SK-N-SH treated with all-trans-retinoic acid at 6 μM for 48 hours (cell line): ENCODE data around the gene NMT2.
A peak's percentile ranks its signal among the peaks of the same experiment; 100 is the strongest.

ENCODE experiments used
- ATAC-seq: fragments of 200-7000 bp; cut with Tn5 transposase; 3 replicates; pipeline ENCODE4 v1.9.1; 2020; ENCODE audit warnings: mild to moderate bottlenecking, moderate library complexity
- ARNTL ChIP-seq: fragments of 450-650 bp; formaldehyde crosslinking; IDR thresholded peaks from 2 replicates; pipeline ENCODE4 v1.5.0; 2020; ENCODE audit warnings: low read depth, mild to moderate bottlenecking, moderate library complexity, borderline replicate concordance
- BACH2 ChIP-seq: fragments of 250-450 bp; sonication (Bioruptor Pico); IDR thresholded peaks from 2 replicates; pipeline ENCODE4 v1.9.0; 2021; ENCODE audit warnings: mild to moderate bottlenecking, borderline replicate concordance
- CREB5 ChIP-seq: fragments of 250-450 bp; sonication (Bioruptor Pico); IDR thresholded peaks from 2 replicates; pipeline ENCODE4 v1.5.1; 2020; ENCODE audit warnings: low read depth, mild to moderate bottlenecking, moderate library complexity
- CSDC2 ChIP-seq: fragments of 250-450 bp; sonication (Bioruptor Pico); IDR thresholded peaks from 2 replicates; pipeline ENCODE4 v1.5.0; 2020; ENCODE audit warnings: mild to moderate bottlenecking, moderate library complexity
- CSRNP3 ChIP-seq: fragments of 250-450 bp; sonication (Bioruptor Pico); IDR thresholded peaks from 2 replicates; pipeline ENCODE4 v1.5.1; 2021; ENCODE audit warnings: mild to moderate bottlenecking, moderate library complexity
- ESRRG ChIP-seq: fragments of 250-450 bp; sonication (Bioruptor Pico); IDR thresholded peaks from 2 replicates; pipeline ENCODE4 v1.6.1; 2021; ENCODE audit warnings: mild to moderate bottlenecking
- GLIS3 ChIP-seq: fragments of 250-450 bp; sonication (Bioruptor Pico); IDR thresholded peaks from 2 replicates; pipeline ENCODE4 v1.5.0; 2020; ENCODE audit warnings: mild to moderate bottlenecking, moderate library complexity
- ISL1 ChIP-seq: fragments of 250-450 bp; sonication (Bioruptor Pico); IDR thresholded peaks from 2 replicates; pipeline ENCODE4 v2.1.2; 2022; ENCODE audit warnings: mild to moderate bottlenecking, moderate library complexity
- OSR1 ChIP-seq: fragments of 250-450 bp; sonication (Bioruptor Pico); IDR thresholded peaks from 2 replicates; pipeline ENCODE4 v1.8.0; 2022; ENCODE audit warnings: moderate library complexity, mild to moderate bottlenecking, inconsistent platforms
- PATZ1 ChIP-seq: fragments of 250-450 bp; sonication (Bioruptor Pico); IDR thresholded peaks from 2 replicates; pipeline ENCODE4 v1.8.0; 2020; ENCODE audit warnings: mild to moderate bottlenecking, moderate library complexity, borderline replicate concordance
- POU6F1 ChIP-seq: fragments of 250-450 bp; sonication (Bioruptor Pico); IDR thresholded peaks from 2 replicates; pipeline ENCODE4 v1.8.0; 2021; ENCODE audit warnings: low read depth, mild to moderate bottlenecking, moderate library complexity, borderline replicate concordance
- PPARA ChIP-seq: fragments of 250-450 bp; sonication (Bioruptor Pico); IDR thresholded peaks from 2 replicates; pipeline ENCODE4 v1.5.0; 2020; ENCODE audit warnings: mild to moderate bottlenecking, borderline replicate concordance
- RARB ChIP-seq: fragments of 250-450 bp; sonication (Bioruptor Pico); IDR thresholded peaks from 2 replicates; pipeline ENCODE4 v1.8.0; 2021; ENCODE audit warnings: mild to moderate bottlenecking, moderate library complexity
- SNAI2 ChIP-seq: fragments of 250-450 bp; sonication (Bioruptor Pico); IDR thresholded peaks from 2 replicates; pipeline ENCODE4 v1.5.0; 2020; ENCODE audit warnings: mild to moderate bottlenecking, moderate library complexity
- TCF4 ChIP-seq: fragments of 250-450 bp; sonication (Bioruptor Pico); IDR thresholded peaks from 2 replicates; pipeline ENCODE4 v1.8.0; 2021; ENCODE audit warnings: mild to moderate bottlenecking, moderate library complexity, borderline replicate concordance
- TOX ChIP-seq: fragments of 250-450 bp; sonication (Bioruptor Pico); IDR thresholded peaks from 2 replicates; pipeline ENCODE4 v1.8.0; 2021; ENCODE audit warnings: mild to moderate bottlenecking, moderate library complexity, borderline replicate concordance
- TSHZ2 ChIP-seq: fragments of 250-450 bp; sonication (Bioruptor Pico); IDR thresholded peaks from 2 replicates; pipeline ENCODE4 v1.5.0; 2020; ENCODE audit warnings: mild to moderate bottlenecking, moderate library complexity
- ZC3H10 ChIP-seq: fragments of 250-450 bp; sonication (Bioruptor Pico); IDR thresholded peaks from 2 replicates; pipeline ENCODE4 v1.5.1; 2021; ENCODE audit warnings: mild to moderate bottlenecking, moderate library complexity
- ZFP30 ChIP-seq: fragments of 450-650 bp; formaldehyde crosslinking; IDR thresholded peaks from 2 replicates; pipeline ENCODE4 v1.5.0; 2022; ENCODE audit warnings: mild to moderate bottlenecking, moderate library complexity
- ZNF565 ChIP-seq: fragments of 450-650 bp; formaldehyde crosslinking; conservative IDR thresholded peaks from 2 replicates; pipeline ENCODE4 v1.5.0; 2020; ENCODE audit warnings: low read depth, mild to moderate bottlenecking, moderate library complexity
- ZNF70 ChIP-seq: fragments of 450-650 bp; formaldehyde crosslinking; IDR thresholded peaks from 2 replicates; pipeline ENCODE4 v1.5.0; 2020; ENCODE audit warnings: mild to moderate bottlenecking, moderate library complexity
- ZNF8 ChIP-seq: fragments of 450-650 bp; formaldehyde crosslinking; IDR thresholded peaks from 2 replicates; pipeline ENCODE4 v1.5.0; 2020; ENCODE audit warnings: mild to moderate bottlenecking, moderate library complexity

The NMT2 gene

GRCh38 chr10:15172306-15172840, 3.9 kb upstream of the NMT2 start (continued):
- no peak for TF ChIP-seq BACH2
- no peak for TF ChIP-seq TOX
- TF ChIP-seq ZNF8, result no peak
- no peak for TF ChIP-seq CSRNP3 (CRISPR knock-in tag)

GRCh38 chr10:15169555-15170401, 1.3 kb upstream of the NMT2 start:
- TF ChIP-seq ESRRG (CRISPR knock-in tag), result no peak
- no peak for TF ChIP-seq TCF4 (CRISPR knock-in tag)
- TF ChIP-seq PATZ1 (CRISPR knock-in tag), result no peak
- TF ChIP-seq OSR1 (CRISPR knock-in tag), result no peak
- no peak for TF ChIP-seq ZNF70 (CRISPR knock-in tag)
- no peak for TF ChIP-seq POU6F1 (CRISPR knock-in tag)
- no peak for TF ChIP-seq PPARA (CRISPR knock-in tag)
- no peak for TF ChIP-seq ISL1
- TF ChIP-seq SNAI2 (CRISPR knock-in tag), result no peak
- TF ChIP-seq RARB (CRISPR knock-in tag), result no peak
- TF ChIP-seq CREB5 (CRISPR knock-in tag), result no peak
- no peak for TF ChIP-seq ARNTL
- no peak for TF ChIP-seq ZNF565 (CRISPR knock-in tag)
- TF ChIP-seq ZNF8, result no peak
- no peak for ATAC-seq

GRCh38 chr10:15168786-15169554, 477 bp upstream of the NMT2 start:
- peak; percentile 83 for ATAC-seq
- TF ChIP-seq TSHZ2 (no peak), GLIS3 (CRISPR knock-in tag) (no peak), CSDC2 (CRISPR knock-in tag) (no peak), ISL1 (no peak), POU6F1 (CRISPR knock-in tag) (no peak), ESRRG (CRISPR knock-in tag) (no peak), ZNF70 (CRISPR knock-in tag) (no peak), PATZ1 (CRISPR knock-in tag) (no peak), RARB (CRISPR knock-in tag) (no peak), ZC3H10 (CRISPR knock-in tag) (no peak), TCF4 (CRISPR knock-in tag) (no peak), OSR1 (CRISPR knock-in tag) (no peak), ZFP30 (no peak), ZNF565 (CRISPR knock-in tag) (no peak), ZNF8 (no peak)
